Measurements from ENCODE around the gene DSG4.

DNA sequence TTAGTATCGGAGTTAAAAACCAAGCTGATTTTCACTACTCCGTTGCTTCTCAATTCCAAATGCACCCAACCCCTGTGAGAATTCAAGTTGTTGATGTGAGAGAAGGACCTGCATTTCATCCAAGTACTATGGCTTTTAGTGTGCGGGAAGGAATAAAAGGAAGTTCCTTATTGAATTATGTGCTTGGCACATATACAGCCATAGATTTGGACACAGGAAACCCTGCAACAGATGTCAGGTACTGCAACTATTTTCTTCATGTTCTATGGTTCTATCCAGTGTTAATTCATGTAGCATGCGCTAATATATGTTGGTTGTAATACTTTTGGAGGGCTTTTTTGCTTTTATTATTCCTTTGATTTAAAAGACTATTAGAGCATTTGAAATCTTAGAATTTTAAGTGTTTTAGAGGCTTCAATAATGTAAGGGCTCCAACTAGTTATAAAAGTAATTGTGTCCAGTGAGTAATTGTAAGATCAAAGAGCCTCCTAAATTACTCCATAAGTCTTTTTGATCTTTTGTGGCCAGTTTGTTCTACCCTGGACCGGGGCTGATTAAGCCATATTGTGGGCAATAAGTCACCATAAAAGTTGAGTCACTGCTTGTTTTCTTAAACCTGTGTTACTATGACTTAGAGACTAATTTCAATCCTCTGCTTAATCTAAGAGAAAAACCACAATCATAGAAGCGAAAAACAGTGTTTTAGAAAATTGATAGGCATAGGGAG, 22.9 kb downstream of the DSG4 start:
- TF ChIP-seq, protein P1, sequence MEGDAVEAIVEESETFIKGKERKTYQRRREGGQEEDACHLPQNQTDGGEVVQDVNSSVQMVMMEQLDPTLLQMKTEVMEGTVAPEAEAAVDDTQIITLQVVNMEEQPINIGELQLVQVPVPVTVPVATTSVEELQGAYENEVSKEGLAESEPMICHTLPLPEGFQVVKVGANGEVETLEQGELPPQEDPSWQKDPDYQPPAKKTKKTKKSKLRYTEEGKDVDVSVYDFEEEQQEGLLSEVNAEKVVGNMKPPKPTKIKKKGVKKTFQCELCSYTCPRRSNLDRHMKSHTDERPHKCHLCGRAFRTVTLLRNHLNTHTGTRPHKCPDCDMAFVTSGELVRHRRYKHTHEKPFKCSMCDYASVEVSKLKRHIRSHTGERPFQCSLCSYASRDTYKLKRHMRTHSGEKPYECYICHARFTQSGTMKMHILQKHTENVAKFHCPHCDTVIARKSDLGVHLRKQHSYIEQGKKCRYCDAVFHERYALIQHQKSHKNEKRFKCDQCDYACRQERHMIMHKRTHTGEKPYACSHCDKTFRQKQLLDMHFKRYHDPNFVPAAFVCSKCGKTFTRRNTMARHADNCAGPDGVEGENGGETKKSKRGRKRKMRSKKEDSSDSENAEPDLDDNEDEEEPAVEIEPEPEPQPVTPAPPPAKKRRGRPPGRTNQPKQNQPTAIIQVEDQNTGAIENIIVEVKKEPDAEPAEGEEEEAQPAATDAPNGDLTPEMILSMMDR (IDR thresholded peaks at IDR 0.05; ENCODE audit: insufficient read depth, low read depth, low read length): no peak
- no peak for TF ChIP-seq EZH2 (IDR thresholded peaks at IDR 0.05; ENCODE audit: insufficient read depth, low read length)

All from astrocyte (in vitro differentiated cells and primary cell).